ENCODE measurements around the gene CFAP20DC.
"Not testable (repeated sequence)": the region's sequence is repeated elsewhere in the genome, so short reads cannot be mapped to it uniquely, and the experiment has no call there.

CFAP20DC gene

DNA sequence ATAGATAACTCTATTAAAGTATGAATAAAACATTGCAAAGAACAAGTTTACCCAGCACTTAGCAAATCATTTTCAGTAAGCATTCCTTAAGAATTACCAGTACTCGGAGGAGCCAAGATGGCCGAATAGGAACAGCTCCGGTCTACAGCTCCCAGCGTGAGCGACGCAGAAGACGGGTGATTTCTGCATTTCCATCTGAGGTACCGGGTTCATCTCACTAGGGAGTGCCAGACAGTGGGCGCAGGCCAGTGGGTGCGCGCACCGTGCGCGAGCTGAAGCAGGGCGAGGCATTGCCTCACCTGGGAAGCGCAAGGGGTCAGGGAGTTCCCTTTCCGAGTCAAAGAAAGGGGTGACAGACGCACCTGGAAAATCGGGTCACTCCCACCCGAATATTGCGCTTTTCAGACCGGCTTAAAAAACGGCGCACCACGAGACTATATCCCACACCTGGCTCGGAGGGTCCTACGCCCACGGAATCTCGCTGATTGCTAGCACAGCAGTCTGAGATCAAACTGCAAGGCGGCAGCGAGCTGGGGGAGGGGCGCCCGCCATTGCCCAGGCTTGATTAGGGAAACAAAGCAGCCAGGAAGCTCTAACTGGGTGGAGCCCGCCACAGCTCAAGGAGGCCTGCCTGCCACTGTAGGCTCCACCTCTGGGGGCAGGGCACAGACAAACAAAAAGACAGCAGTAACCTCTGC lies 207.6 kb downstream of the CFAP20DC start:
- not testable (repeated sequence) for H3K14ac ChIP-seq (ENCODE audit: low read length in 2 of 2); H3K79me1 ChIP-seq (replicated peaks; ENCODE audit: low read length, poor library complexity, severe bottlenecking); H2BK12ac ChIP-seq (ENCODE audit: low read length in 2 of 2); H4K91ac ChIP-seq (ENCODE audit: low read length); H3K9me3 ChIP-seq (ENCODE audit: control insufficient read depth, low read length); H3K27ac ChIP-seq (ENCODE audit: low read length, poor library complexity, severe bottlenecking); H2BK120ac ChIP-seq (ENCODE audit: low read depth, low read length); H2AFZ ChIP-seq (ENCODE audit: low read depth, low read length); H3K9ac ChIP-seq (ENCODE audit: low read length); H3K36me3 ChIP-seq (ENCODE audit: control insufficient read depth in 1 of 2, insufficient read depth in 2 of 2, low read depth in 1 of 2, low read length in 2 of 2); H3K27me3 ChIP-seq (ENCODE audit: control insufficient read depth in 1 of 2, insufficient read depth in 1 of 2, low read length in 2 of 2); H3K4me2 ChIP-seq (ENCODE audit: low read length, poor library complexity, severe bottlenecking); H3K23ac ChIP-seq (ENCODE audit: low read length in 2 of 2); H2AK5ac ChIP-seq (ENCODE audit: low read length, severe bottlenecking); H2BK5ac ChIP-seq (ENCODE audit: low read depth, low read length, poor library complexity, severe bottlenecking); H3K4me3 ChIP-seq (ENCODE audit: insufficient read depth in 1 of 2, low read depth in 1 of 2, low read length in 2 of 2); H3K4me1 ChIP-seq (ENCODE audit: control insufficient read depth, insufficient read depth, low read depth, low read length); H3K4ac ChIP-seq (ENCODE audit: low read depth in 1 of 2, low read length in 2 of 2); H4K8ac ChIP-seq (ENCODE audit: low read length); H3K18ac ChIP-seq (ENCODE audit: low read depth in 1 of 2, low read length in 2 of 2); H2BK15ac ChIP-seq (ENCODE audit: low read depth, poor library complexity, severe bottlenecking); DNase-seq
- 61% methylated on average over 15 of the region's 34 CpGs for WGBS

DNA sequence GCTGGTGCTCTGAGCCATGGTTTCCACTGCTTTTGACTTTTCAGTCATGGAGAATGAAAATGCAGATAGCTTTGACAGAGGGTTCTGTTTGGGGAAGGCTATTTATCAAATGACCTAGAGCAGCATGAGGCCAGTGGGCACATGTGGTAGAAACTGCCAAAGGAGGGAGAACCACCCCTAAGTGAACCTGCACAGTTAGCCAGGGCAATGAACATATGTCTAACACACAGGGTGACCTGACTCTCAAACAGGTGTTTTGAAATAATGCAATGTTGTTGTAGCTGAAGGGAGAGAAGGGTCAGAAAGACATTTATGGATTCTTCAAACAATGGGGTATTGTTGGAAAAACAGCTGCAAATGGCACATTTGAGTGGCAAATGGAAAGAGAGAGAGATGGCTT lies 208.9 kb downstream of the CFAP20DC start:
- Histone ChIP-seq H3K9me3 (ENCODE audit: control insufficient read depth, low read length) (no peaks in the 10 kb centered on the region), H3K79me1 (replicated peaks; ENCODE audit: low read length, poor library complexity, severe bottlenecking) (no peaks in the 10 kb centered on the region), H2BK120ac (ENCODE audit: low read depth, low read length) (no peak overlapping the region), H3K36me3 (ENCODE audit: control insufficient read depth in 1 of 2, insufficient read depth in 2 of 2, low read depth in 1 of 2, low read length in 2 of 2) (no peaks in the 10 kb centered on the region), H2AFZ (ENCODE audit: low read depth, low read length) (no peak overlapping the region), H3K4me3 (ENCODE audit: insufficient read depth in 1 of 2, low read depth in 1 of 2, low read length in 2 of 2) (no peak overlapping the region), H3K4me2 (ENCODE audit: low read length, poor library complexity, severe bottlenecking) (no peak overlapping the region), H2BK15ac (ENCODE audit: low read depth, poor library complexity, severe bottlenecking) (no peak overlapping the region), H3K4me1 (ENCODE audit: control insufficient read depth, insufficient read depth, low read depth, low read length) (no peaks in the 10 kb centered on the region), H3K9ac (ENCODE audit: low read length) (no peak overlapping the region), H3K4ac (ENCODE audit: low read depth in 1 of 2, low read length in 2 of 2) (no peak overlapping the region), H4K8ac (ENCODE audit: low read length) (no peak overlapping the region), H3K27me3 (ENCODE audit: control insufficient read depth in 1 of 2, insufficient read depth in 1 of 2, low read length in 2 of 2) (no peaks in the 10 kb centered on the region), H2BK5ac (ENCODE audit: low read depth, low read length, poor library complexity, severe bottlenecking) (no peak overlapping the region), H4K91ac (ENCODE audit: low read length) (no peak overlapping the region), H2BK12ac (ENCODE audit: low read length in 2 of 2) (no peak overlapping the region), H3K14ac (ENCODE audit: low read length in 2 of 2) (no peak overlapping the region), H2AK5ac (ENCODE audit: low read length, severe bottlenecking) (no peak overlapping the region), H3K23ac (ENCODE audit: low read length in 2 of 2) (no peak overlapping the region), H3K27ac (ENCODE audit: low read length, poor library complexity, severe bottlenecking) (no peak overlapping the region), H3K18ac (ENCODE audit: low read depth in 1 of 2, low read length in 2 of 2) (no peak overlapping the region)
- DNase-seq: no peak

DNA sequence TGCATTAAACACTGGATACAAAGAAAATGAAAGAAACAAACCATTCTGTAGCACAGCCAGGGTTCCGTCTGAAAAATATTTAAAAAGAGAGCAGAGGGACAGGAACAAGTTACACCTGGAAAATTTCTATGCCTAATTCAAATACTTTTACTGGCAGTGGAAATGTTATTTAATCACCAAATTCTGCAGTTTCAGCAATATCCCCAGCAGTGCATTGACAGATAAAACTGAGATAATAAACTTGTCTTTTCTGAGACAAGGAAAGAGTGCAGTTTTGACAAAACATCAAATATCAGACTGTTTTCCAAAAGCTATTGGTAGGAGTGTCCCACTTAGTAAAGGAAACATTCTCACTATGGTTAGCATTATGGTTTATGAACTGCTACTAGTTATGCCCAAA lies 209.9 kb downstream of the CFAP20DC start:
- H2AK5ac ChIP-seq (ENCODE audit: low read length, severe bottlenecking): no peak overlapping the region
- no peak overlapping the region for H4K91ac ChIP-seq (ENCODE audit: low read length)
- no peak overlapping the region for H3K9ac ChIP-seq (ENCODE audit: low read length)
- no peaks in the 10 kb centered on the region for H3K36me3 ChIP-seq (ENCODE audit: control insufficient read depth in 1 of 2, insufficient read depth in 2 of 2, low read depth in 1 of 2, low read length in 2 of 2)
- no peak overlapping the region for H3K14ac ChIP-seq (ENCODE audit: low read length in 2 of 2)
- no peak overlapping the region for H3K4ac ChIP-seq (ENCODE audit: low read depth in 1 of 2, low read length in 2 of 2)
- no peak overlapping the region for H4K8ac ChIP-seq (ENCODE audit: low read length)
- H3K23ac ChIP-seq (ENCODE audit: low read length in 2 of 2): no peak overlapping the region
- no peak overlapping the region for H3K18ac ChIP-seq (ENCODE audit: low read depth in 1 of 2, low read length in 2 of 2)
- no peak for DNase-seq
- no peaks in the 10 kb centered on the region for H3K79me1 ChIP-seq (replicated peaks; ENCODE audit: low read length, poor library complexity, severe bottlenecking)
- no peak overlapping the region for H2BK15ac ChIP-seq (ENCODE audit: low read depth, poor library complexity, severe bottlenecking)
- H3K4me3 ChIP-seq (ENCODE audit: insufficient read depth in 1 of 2, low read depth in 1 of 2, low read length in 2 of 2): no peak overlapping the region
- 100% methylated on average over 1 of the region's 1 CpG for WGBS
- H3K9me3 ChIP-seq (ENCODE audit: control insufficient read depth, low read length): no peaks in the 10 kb centered on the region
- H3K27ac ChIP-seq (ENCODE audit: low read length, poor library complexity, severe bottlenecking): no peak overlapping the region
- H2BK120ac ChIP-seq (ENCODE audit: low read depth, low read length): no peak overlapping the region
- H2AFZ ChIP-seq (ENCODE audit: low read depth, low read length): no peak overlapping the region
- H2BK12ac ChIP-seq (ENCODE audit: low read length in 2 of 2): no peak overlapping the region
- no peaks in the 10 kb centered on the region for H3K4me1 ChIP-seq (ENCODE audit: control insufficient read depth, insufficient read depth, low read depth, low read length)
- H2BK5ac ChIP-seq (ENCODE audit: low read depth, low read length, poor library complexity, severe bottlenecking): no peak overlapping the region
- H3K27me3 ChIP-seq (ENCODE audit: control insufficient read depth in 1 of 2, insufficient read depth in 1 of 2, low read length in 2 of 2): no peaks in the 10 kb centered on the region
- H3K4me2 ChIP-seq (ENCODE audit: low read length, poor library complexity, severe bottlenecking): no peak overlapping the region

DNA sequence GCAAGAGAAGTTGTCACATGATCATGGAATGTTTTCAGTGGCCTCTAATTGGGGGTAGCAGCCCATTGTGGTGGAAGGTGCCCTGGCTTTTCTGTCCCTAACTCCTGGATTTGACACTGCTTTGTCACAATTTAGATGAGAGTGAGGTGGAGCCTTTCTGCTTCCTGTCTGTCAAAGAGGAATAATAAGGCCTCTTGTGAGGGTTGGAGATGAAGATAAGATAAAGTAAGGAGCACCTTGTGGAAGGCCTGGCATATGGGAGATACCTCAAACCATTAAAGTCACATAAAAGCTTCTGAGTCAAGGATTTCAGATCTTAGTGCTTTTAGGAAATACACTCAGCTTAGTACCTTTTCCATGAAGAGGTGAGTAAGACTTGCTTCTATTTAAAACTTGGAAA lies 210.6 kb downstream of the CFAP20DC start:
- no peak overlapping the region for H2BK12ac ChIP-seq (ENCODE audit: low read length in 2 of 2)
- no peak for DNase-seq
- H3K18ac ChIP-seq (ENCODE audit: low read depth in 1 of 2, low read length in 2 of 2): no peak overlapping the region
- no peak overlapping the region for H2AK5ac ChIP-seq (ENCODE audit: low read length, severe bottlenecking)
- no peak overlapping the region for H3K14ac ChIP-seq (ENCODE audit: low read length in 2 of 2)
- no peaks in the 10 kb centered on the region for H3K79me1 ChIP-seq (replicated peaks; ENCODE audit: low read length, poor library complexity, severe bottlenecking)
- no peaks in the 10 kb centered on the region for H3K4me1 ChIP-seq (ENCODE audit: control insufficient read depth, insufficient read depth, low read depth, low read length)
- H3K27ac ChIP-seq (ENCODE audit: low read length, poor library complexity, severe bottlenecking): no peak overlapping the region
- no peak overlapping the region for H2BK5ac ChIP-seq (ENCODE audit: low read depth, low read length, poor library complexity, severe bottlenecking)
- H2BK120ac ChIP-seq (ENCODE audit: low read depth, low read length): no peak overlapping the region
- no peak overlapping the region for H3K4me3 ChIP-seq (ENCODE audit: insufficient read depth in 1 of 2, low read depth in 1 of 2, low read length in 2 of 2)
- no peak overlapping the region for H2AFZ ChIP-seq (ENCODE audit: low read depth, low read length)
- no peak overlapping the region for H2BK15ac ChIP-seq (ENCODE audit: low read depth, poor library complexity, severe bottlenecking)
- H3K4me2 ChIP-seq (ENCODE audit: low read length, poor library complexity, severe bottlenecking): no peak overlapping the region
- H3K4ac ChIP-seq (ENCODE audit: low read depth in 1 of 2, low read length in 2 of 2): no peak overlapping the region
- no peak overlapping the region for H3K9ac ChIP-seq (ENCODE audit: low read length)
- H3K27me3 ChIP-seq (ENCODE audit: control insufficient read depth in 1 of 2, insufficient read depth in 1 of 2, low read length in 2 of 2): no peaks in the 10 kb centered on the region
- no peaks in the 10 kb centered on the region for H3K36me3 ChIP-seq (ENCODE audit: control insufficient read depth in 1 of 2, insufficient read depth in 2 of 2, low read depth in 1 of 2, low read length in 2 of 2)
- no peaks in the 10 kb centered on the region for H3K9me3 ChIP-seq (ENCODE audit: control insufficient read depth, low read length)
- H3K23ac ChIP-seq (ENCODE audit: low read length in 2 of 2): no peak overlapping the region
- H4K91ac ChIP-seq (ENCODE audit: low read length): no peak overlapping the region
- H4K8ac ChIP-seq (ENCODE audit: low read length): no peak overlapping the region
